NCI-H748 (cell line): ENCODE results near the gene INS.

Experiments used
- DNase-seq: peaks from one replicate; lab custom pipeline; 2025; ENCODE audit not compliant: unreplicated experiment; lab: John Stamatoyannopoulos, UW

INS gene

DNA sequence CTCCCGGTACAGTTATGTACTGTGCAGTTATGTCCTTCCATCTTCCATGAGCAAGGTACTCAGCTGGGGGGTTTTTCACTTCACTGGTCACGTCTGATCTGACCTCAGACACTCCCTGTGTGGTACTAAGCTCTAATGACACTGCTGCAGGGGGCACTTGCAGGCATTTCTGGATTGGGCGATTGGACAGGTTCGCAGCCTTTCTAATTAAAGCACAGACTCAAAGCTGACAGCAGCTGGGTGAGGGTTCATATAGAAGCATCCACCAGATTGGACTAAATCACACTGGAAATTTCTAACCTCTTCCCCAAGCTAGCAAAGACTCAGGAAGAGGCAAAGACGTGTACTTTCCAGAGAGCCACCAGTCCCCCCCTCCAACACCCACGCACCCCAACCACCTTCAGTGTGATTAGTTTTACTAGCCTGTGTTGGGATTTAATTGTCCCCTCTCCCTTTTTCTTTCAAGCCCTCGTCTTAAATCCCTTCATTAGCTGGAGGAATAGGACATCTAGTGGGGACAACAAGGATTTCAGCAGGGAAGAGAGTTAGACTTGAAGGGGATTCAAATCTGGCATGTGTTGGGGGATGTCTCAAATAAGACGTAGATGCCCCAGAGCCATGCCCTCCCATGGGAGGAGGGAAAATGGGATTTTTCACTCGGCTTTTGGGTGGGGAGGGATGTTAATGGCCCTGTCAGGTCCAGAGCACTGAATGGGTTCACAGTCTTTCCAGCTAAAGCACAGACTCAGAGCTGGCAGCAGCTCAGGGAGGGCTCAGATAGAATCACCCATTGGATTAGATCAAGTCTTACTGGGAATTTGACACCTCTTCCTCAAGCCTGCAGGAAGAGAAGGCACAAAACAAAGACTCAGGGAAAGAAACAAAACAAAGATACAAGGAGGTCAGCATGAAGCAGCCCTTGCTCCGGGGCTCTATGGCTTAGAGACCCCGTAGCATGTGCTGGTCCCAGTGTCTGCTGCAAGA, 10.9 kb downstream of the INS start:
- DNase-seq = peak; percentile 60

DNA sequence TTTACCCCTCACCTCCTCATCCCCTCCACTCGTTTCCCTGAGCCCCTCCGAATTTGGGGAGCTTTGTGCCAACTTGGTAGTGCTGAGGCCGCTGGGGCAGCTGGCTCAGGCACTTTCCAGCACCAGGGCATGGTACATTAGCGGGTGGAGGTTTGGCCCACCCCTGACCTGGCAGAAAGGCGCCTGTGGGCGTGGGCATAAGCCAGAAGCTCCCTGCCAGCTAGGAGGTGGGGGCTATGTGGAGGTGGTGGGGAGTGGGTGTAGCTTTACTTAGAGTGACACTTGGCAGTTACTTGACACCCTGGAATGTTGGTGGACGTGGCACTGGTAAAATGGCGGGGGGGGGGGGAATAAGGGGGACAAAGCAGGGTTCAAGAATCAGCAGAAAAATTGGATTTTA, 11.5 kb downstream of the INS start:
- no peak for DNase-seq

GRCh38 chr11:2148595-2148994, 12.4 kb downstream of the INS start:
- DNase-seq = no peak

- DNase-seq = no peak
Observed at GRCh38 chr11:2147391-2147790, 13.6 kb downstream of the INS start.

DNA sequence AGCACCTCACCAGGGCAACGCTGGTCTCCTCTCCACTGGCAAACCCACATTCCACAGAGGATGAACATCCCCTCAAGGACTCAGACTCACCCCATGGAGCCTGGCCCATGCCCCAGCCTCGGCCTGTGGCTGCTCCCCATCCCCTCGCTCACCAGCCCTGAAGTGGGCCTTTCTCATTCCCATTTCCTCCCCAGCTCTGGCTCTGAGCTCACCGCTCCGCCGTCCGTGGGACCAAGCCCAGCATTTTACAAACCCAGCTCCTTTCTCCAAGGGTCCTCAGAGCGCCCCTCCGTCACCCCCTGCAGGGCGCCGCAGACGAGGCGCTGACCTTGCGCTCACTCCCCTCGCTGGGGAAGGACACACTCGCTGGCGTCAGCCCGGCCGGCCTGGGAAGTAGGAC, 15.0 kb downstream of the INS start:
- DNase-seq = no peak

GRCh38 chr11:2144544-2145248, 16.3 kb downstream of the INS start:
- DNase-seq = no peak

- peak; percentile 27 for DNase-seq
Observed at GRCh38 chr11:2143799-2144543, 17.0 kb downstream of the INS start.

DNA sequence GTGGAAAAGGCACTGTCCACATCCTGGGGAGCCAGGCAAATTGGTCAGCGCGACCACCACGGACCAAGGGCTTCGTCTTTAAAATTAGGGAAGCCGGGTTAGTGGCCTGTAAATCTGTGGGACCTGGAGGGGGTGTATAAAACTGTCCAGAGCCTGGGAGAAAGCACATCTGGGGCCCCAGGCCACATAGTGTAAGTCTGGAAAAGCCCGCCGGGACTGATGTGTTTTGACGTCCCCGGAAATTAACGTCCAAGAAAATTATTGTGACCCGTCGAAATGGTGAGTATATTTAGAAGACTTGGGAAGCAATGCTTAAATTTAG, 17.6 kb downstream of the INS start:
- DNase-seq = no peak

- DNase-seq = no peak
Observed at GRCh38 chr11:2142762-2143202, 18.2 kb downstream of the INS start.

GRCh38 chr11:2142300-2142759, 18.7 kb downstream of the INS start:
- no peak for DNase-seq

GRCh38 chr11:2140411-2141400, 20.3 kb downstream of the INS start:
- DNase-seq = peak; percentile 39

DNA sequence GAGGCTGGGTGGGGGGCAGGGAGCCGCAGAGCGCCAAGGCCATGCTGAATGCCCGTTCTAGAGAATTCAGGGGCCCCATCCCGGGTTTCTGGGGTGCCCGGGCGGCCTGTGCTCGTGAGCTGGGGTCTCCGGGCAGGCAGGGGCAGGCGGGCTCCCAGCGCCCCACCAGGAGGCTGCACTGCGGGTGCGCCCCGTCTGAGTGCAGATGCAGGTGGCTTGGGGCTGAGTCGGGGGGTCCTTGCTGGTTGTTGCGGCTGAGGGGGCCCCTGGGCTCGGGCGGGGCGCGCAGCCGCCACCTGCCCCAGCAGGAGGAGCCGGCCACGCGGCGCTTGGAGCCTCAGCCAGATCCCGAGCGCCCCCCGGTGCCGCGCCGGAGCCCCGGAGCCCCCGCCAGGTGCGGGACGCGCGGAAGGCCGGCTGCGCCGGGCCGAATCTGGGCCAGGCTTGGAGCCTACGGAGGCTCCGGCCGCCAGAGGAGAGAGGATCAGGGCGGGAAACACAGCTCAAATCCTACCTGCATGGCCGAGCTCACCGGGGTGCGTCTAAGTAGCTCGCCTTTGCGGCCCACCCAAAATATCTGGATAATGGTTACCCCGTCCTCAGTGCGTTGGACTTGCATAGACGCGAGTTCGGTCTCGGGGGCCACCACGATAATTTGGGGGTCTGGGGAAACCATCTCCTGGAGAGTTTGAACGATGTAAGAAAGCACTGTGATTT, 21.2 kb downstream of the INS start:
- peak; percentile 60 for DNase-seq

DNA sequence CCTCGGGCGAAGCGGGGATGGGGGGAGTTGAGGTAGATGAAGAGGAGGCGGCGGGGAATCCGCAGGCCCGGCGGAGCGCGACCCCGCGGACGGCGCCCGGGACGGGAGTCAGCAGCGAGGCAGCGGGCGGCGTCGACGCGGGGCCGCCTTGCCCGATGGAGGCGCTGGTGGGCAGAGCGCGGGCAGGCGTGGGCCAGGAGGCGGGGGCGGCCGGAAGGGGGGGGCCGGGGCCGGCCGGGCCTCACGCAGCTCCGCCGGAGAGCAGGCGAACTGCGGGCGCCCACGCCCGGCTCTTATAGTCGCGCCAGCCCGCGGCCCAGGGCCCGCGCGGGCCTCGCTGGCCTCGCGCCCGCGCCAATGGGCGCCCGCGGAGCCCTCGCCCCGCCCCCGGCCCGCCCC, 21.9 kb downstream of the INS start, which contains the start of gene IGF2:
TSS of gene IGF2 (minus strand) at position 267 of the 399 bp plus-strand sequence. CDS start 3,866 bp downstream, outside the sequence.
- peak; percentile 77 for DNase-seq

GRCh38 chr11:2138431-2139122, 22.4 kb downstream of the INS start:
- peak; percentile 74 for DNase-seq

- DNase-seq = peak; percentile 61
Observed at GRCh38 chr11:2138068-2138430, 23.0 kb downstream of the INS start.

GRCh38 chr11:2137202-2138067, 23.6 kb downstream of the INS start:
- DNase-seq = peak; percentile 75

DNA sequence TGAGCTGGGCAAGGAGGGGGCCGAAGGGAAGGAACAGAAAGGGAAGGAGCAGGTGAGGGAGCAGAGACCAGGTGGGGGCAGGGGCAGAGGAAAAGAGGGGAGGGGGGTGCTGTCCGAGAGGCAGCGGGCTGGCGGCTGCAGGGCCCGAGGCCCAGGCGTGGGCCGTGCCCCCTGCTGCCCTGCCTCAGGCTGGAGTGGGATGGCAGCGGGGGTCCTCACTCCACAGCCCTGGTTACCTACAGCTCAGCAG, 24.1 kb downstream of the INS start:
- DNase-seq = no peak
